Kidney epithelial cell (primary cell): ENCODE results near the gene SHLD1. TPM values are rescaled to one million over a fixed set of nuclear protein-coding genes. Genes with fewer than 3 reads are reported as not detected.
"Not testable (repeated sequence)": the region's sequence is repeated elsewhere in the genome, so short reads cannot be mapped to it uniquely, and the experiment has no call there.

Experiments used
- DNase-seq: peaks from one replicate; pipeline ENCODE4 v3.0.0-alpha.2; 2010; ENCODE audit warnings: low read depth
- H3K27me3 ChIP-seq: 2 replicates; pipeline ENCODE4 v1.6.0; 2011; ENCODE audit warnings: low read length; ENCODE audit not compliant: control insufficient read depth, insufficient read depth
- H3K36me3 ChIP-seq: 2 replicates; pipeline ENCODE4 v1.5.1; 2011; ENCODE audit warnings: low read length; ENCODE audit not compliant: control insufficient read depth, insufficient read depth
- H3K4me3 ChIP-seq: 2 replicates; pipeline ENCODE4 v1.5.1; 2011; ENCODE audit warnings: low read depth, mild to moderate bottlenecking, control low read depth, low read length
- CTCF ChIP-seq: IDR thresholded peaks from 2 replicates; pipeline ENCODE4 v1.5.1; 2011; ENCODE audit warnings: mild to moderate bottlenecking, moderate library complexity, low read length, control low read depth, inconsistent platforms; ENCODE audit not compliant: insufficient read depth, poor library complexity, severe bottlenecking
- total RNA-seq: library from RNA; depleted of rRNA; stranded (reverse); fragments of >200 nt; gene quantifications from 2 replicates; pipeline ENCODE4 v1.2.3, GENCODE V29; 2015

The SHLD1 gene
- total RNA-seq, 1 donor from 2014 or later: 1.3 TPM

GRCh38 chr20:5796331-5797040 is 46.3 kb downstream of the SHLD1 start:
- Histone ChIP-seq H3K27me3 (no peaks in the 10 kb centered on the region), H3K36me3 (no peaks in the 10 kb centered on the region), H3K4me3 (no peak overlapping the region)
- no peak for TF ChIP-seq CTCF
- no peak for DNase-seq

GRCh38 chr20:5797165-5797564 is 47.0 kb downstream of the SHLD1 start:
- no peak overlapping the region for H3K4me3 ChIP-seq
- no peak for TF ChIP-seq CTCF
- DNase-seq: no peak

GRCh38 chr20:5797843-5798462 is 47.8 kb downstream of the SHLD1 start:
- H3K36me3 ChIP-seq: no peaks in the 10 kb centered on the region
- no peak for TF ChIP-seq CTCF
- H3K4me3 ChIP-seq: no peak overlapping the region
- no peaks in the 10 kb centered on the region for H3K27me3 ChIP-seq
- DNase-seq: peak; percentile 35

More at GRCh38 chr20:5797165-5797564, 47.0 kb downstream of the SHLD1 start:
- Histone ChIP-seq H3K36me3 (no peaks in the 10 kb centered on the region), H3K27me3 (no peaks in the 10 kb centered on the region)

- not testable (repeated sequence) for H3K4me3 ChIP-seq, DNase-seq, H3K36me3 ChIP-seq, H3K27me3 ChIP-seq
Observed at GRCh38 chr20:5803754-5804303, 53.6 kb downstream of the SHLD1 start.

- DNase-seq: no peak
- Histone ChIP-seq H3K4me3 (no peak overlapping the region), H3K27me3 (no peaks in the 10 kb centered on the region), H3K36me3 (no peaks in the 10 kb centered on the region)
- no peak for TF ChIP-seq CTCF
Observed at GRCh38 chr20:5806457-5807263, 56.5 kb downstream of the SHLD1 start.

- Histone ChIP-seq H3K36me3 (no peaks in the 10 kb centered on the region), H3K27me3 (no peaks in the 10 kb centered on the region), H3K4me3 (no peak overlapping the region)
- TF ChIP-seq CTCF: no peak
- DNase-seq: peak; percentile 29
Observed at GRCh38 chr20:5807431-5807830, 57.2 kb downstream of the SHLD1 start.
